ENCODE results near the gene HOGA1.

Gene HOGA1

DNA sequence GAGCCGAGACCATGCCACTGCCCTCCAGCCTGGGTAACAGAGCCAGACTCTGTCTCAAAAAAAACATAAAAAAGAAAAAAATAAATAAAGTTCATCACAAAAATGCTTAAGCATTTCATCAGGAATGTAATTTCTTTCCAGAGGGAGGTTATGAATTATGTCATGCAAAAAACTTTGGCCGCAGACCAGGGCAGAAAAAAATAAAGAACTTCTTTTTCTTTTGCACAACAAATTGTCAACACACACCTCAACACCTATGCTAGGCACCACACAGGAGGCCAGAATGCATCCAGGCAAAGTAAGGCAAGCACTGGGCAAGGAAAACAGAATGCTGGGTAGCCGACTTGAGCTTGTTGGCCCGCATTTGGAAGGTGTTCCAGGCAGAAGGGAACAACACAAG is 9.2 kb downstream of the HOGA1 start:
- no peak for DNase-seq (ENCODE audit: insufficient read length, low spot score)
- no peak for TF ChIP-seq POLR2A (IDR thresholded peaks at IDR 0.05; ENCODE audit: low read depth, low read length)
- no peak for TF ChIP-seq SPI1 (IDR thresholded peaks at IDR 0.05; ENCODE audit: low read depth, low read length)
- TF ChIP-seq TAF1 (IDR thresholded peaks at IDR 0.05; ENCODE audit: low read depth, low read length), result no peak
- no peak for TF ChIP-seq PAX5 (IDR thresholded peaks at IDR 0.05; ENCODE audit: insufficient read depth, low read length, severe bottlenecking)
- no peak for TF ChIP-seq POU2F2 (IDR thresholded peaks at IDR 0.05; ENCODE audit: low read depth, low read length)
- no peak for TF ChIP-seq POLR2AphosphoS5 (IDR thresholded peaks at IDR 0.05; ENCODE audit: low read depth, low read length)
- FAIRE-seq, result no peak

DNA sequence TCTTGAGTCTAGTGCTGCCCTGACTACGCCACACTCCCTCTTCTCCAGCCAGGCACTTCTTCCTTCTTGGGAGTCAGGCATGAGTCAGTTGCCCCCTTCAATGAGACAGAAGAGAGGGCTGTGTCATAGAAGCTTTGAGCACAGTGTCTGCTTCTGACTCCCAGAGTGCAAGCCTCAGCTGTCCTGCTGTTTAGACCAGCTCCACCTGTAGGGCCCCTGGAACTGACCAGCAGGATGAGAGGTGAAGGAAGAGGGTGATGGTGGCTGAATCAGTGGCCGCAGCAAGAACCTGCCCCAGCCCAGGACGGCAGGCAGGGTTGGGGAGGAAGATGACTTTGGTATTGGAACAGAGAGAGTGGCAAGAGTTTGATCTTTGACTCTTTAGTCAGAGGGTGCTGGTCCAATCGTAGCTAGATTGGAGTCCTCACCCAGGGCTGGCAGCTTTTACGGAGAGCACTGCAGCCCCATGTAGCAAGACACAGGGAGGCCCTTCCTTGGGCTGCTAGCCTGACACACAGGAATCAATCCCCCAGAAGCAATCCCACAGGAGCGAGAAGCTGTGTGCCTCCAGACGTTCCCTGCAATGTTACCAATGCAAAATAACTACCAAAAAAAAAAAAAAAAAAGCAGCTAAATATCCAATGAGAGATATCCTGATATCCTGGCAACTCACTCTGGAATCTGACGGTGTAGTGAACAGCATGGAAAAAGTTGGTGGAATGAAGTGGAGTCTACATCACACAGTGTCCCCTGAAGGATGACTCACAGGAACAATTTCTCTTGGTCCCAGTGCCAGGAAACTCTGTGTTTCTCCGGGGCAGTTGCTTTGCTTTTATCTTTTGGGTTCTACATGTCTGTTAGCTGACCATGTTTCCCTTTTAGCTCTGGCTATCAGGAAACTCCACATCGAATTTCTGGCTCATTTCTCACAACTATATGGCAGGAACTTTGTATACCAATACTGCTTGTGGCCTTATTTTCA is 12.2 kb downstream of the HOGA1 start:
- DNase-seq (ENCODE audit: insufficient read length, low spot score) (no peak), FAIRE-seq (no peak)
- TF ChIP-seq POU2F2 (IDR thresholded peaks at IDR 0.05; ENCODE audit: low read depth, low read length) (no peak), SPI1 (IDR thresholded peaks at IDR 0.05; ENCODE audit: low read depth, low read length) (no peak)

DNA sequence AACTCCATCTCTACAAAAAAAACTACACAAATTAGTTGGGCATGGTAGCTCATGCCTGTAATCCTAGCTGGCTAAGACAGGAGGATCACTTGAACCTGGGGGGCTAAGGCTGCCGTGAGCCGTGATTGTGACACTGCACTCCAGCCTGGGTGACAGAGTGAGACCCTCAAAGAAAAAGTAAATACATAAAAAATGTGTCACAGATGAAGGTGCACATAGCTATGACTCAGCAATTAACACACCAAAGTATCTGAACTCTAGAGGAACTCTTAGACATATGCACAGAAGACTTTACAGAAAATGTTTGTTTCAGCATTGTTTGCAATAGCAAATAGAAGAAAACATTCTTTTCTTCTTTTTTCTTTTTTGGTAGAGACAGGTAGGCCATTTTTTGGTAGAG is 13.6 kb downstream of the HOGA1 start:
- no peak for DNase-seq (ENCODE audit: insufficient read length, low spot score)
- TF ChIP-seq TAF1 (IDR thresholded peaks at IDR 0.05; ENCODE audit: low read depth, low read length) (no peak), PAX5 (IDR thresholded peaks at IDR 0.05; ENCODE audit: insufficient read depth, low read length, severe bottlenecking) (no peak), POLR2AphosphoS5 (IDR thresholded peaks at IDR 0.05; ENCODE audit: low read depth, low read length) (no peak), POU2F2 (IDR thresholded peaks at IDR 0.05; ENCODE audit: low read depth, low read length) (no peak), SPI1 (IDR thresholded peaks at IDR 0.05; ENCODE audit: low read depth, low read length) (no peak), POLR2A (IDR thresholded peaks at IDR 0.05; ENCODE audit: low read depth, low read length) (no peak)
- no peak for FAIRE-seq

DNA sequence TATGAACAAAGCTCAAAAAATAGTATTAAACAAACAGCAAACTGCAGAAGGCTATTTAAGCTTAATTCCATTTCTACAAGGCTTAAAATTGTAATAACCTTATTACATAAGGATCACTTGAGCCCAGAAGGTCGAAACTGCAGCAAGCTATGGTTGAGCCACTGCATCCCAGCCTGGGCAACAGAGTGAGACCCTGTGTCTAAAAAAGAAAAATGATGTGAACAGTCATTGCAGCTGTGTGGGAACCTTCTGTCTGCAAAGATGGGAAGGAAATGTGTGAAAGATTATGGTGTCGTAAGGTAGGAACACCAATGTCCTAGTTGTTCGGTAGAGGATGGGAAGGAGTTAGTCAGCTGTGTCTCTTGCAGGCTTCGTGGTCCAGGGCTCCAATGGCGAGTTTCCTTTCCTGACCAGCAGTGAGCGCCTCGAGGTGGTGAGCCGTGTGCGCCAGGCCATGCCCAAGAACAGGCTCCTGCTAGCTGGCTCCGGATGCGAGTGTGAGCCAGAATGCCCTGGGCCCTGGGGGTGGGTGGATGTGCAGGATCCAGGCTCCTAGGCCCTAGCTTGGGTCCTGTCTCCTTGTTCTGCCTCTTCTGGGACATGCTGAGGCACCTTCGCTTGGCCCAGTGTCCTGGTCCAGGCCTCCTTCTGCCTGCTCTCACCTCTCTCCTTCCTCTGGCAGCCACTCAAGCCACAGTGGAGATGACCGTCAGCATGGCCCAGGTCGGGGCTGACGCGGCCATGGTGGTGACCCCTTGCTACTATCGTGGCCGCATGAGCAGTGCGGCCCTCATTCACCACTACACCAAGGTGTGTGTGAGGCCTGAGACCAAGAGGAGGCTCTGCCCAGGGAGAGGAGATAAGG is 14.4 kb downstream of the HOGA1 start:
- DNase-seq (ENCODE audit: insufficient read length, low spot score) (no peak), FAIRE-seq (no peak)
- TF ChIP-seq SPI1 (IDR thresholded peaks at IDR 0.05; ENCODE audit: low read depth, low read length) (no peak), POU2F2 (IDR thresholded peaks at IDR 0.05; ENCODE audit: low read depth, low read length) (no peak), PAX5 (IDR thresholded peaks at IDR 0.05; ENCODE audit: insufficient read depth, low read length, severe bottlenecking) (no peak), POLR2AphosphoS5 (IDR thresholded peaks at IDR 0.05; ENCODE audit: low read depth, low read length) (no peak), POLR2A (IDR thresholded peaks at IDR 0.05; ENCODE audit: low read depth, low read length) (no peak), TAF1 (IDR thresholded peaks at IDR 0.05; ENCODE audit: low read depth, low read length) (no peak)

DNA sequence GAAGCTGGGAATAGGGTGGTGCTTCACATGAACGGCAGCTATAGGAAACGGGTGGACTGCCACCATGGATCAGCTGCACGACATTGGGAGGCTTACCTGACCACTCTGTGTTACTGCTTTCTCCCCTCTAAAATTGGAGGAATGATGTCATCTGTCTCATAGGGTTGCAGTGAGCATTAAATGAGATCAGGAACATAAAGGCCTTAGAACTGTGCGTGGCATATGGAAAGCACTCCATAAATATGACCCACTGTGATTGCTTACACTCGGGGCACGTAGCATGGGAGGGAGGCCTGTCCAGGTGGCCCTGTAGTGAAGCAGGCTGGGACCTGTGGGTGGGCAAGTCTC is 15.1 kb downstream of the HOGA1 start:
- no peak for FAIRE-seq
- TF ChIP-seq POU2F2 (IDR thresholded peaks at IDR 0.05; ENCODE audit: low read depth, low read length), result no peak
- TF ChIP-seq POLR2A (IDR thresholded peaks at IDR 0.05; ENCODE audit: low read depth, low read length), result no peak
- DNase-seq (ENCODE audit: insufficient read length, low spot score), result no peak

DNA sequence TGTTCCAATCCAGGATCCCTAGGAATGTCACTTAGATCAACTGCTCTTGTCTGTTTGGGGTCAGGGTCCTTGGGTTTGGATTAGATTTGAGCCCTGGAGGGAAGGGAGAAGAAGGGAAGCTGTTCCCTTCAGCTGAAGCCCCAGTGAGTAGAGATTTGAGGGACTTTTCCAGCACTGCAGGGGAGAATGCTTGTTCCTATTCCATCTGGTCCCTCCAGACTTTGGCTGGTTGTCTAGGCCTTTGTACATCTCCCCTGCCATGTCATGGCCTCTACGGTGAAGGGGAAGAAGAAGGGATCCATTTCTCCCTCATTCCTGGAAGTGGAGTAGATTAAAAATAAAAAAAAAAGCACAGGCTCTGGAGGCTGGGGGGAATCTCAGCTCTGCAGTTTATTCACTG is 16.4 kb downstream of the HOGA1 start:
- DNase-seq (ENCODE audit: insufficient read length, low spot score) (no peak), FAIRE-seq (no peak)
- TF ChIP-seq POU2F2 (IDR thresholded peaks at IDR 0.05; ENCODE audit: low read depth, low read length), result no peak
- no peak for TF ChIP-seq POLR2A (IDR thresholded peaks at IDR 0.05; ENCODE audit: low read depth, low read length)
- no peak for TF ChIP-seq POLR2AphosphoS5 (IDR thresholded peaks at IDR 0.05; ENCODE audit: low read depth, low read length)
- no peak for TF ChIP-seq PAX5 (IDR thresholded peaks at IDR 0.05; ENCODE audit: insufficient read depth, low read length, severe bottlenecking)
- no peak for TF ChIP-seq TAF1 (IDR thresholded peaks at IDR 0.05; ENCODE audit: low read depth, low read length)
- TF ChIP-seq SPI1 (IDR thresholded peaks at IDR 0.05; ENCODE audit: low read depth, low read length), result no peak

DNA sequence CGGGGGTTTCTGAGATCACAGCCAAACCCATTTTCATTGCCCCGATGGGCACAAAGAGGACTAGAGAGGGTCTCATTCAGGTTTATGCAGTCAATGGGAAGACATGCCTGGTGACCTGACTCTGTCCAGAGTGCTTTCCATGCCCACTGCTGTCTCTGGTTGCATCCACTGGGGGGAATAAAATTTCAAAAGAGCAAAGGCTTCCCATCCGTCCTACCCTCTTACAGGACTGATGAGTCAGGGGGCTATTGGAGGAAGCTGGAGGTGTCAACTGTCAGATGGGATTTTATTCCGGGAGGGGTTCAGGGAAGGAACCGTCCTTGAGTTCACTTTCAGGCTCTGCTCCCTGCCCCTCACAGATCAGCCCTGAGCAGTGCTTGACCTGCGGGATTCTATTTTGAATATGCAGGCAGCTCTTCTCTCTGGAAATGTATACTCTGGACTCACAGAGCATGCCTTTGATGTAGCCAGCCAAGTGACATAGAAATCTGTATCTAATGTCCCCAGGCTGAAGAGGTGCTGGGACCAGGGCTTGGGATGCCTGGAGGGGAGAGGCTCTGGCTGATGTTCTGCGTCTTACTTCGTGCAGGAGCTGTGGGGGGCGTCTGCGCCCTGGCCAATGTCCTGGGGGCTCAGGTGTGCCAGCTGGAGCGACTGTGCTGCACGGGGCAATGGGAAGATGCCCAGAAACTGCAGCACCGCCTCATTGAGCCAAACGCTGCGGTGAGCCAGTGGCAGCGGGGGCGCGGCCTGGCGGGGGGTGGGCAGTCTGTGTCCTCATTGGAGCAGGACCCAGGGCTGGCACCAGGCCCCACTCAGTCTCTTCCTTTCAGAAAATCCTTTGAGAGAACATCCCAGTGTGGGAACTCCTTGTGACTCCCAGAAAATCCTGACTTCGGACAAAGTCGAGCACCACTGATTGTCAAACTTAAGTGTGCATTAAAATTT is 17.4 kb downstream of the HOGA1 start:
- FAIRE-seq, result no peak
- no peak for TF ChIP-seq PAX5 (IDR thresholded peaks at IDR 0.05; ENCODE audit: insufficient read depth, low read length, severe bottlenecking)
- TF ChIP-seq POLR2AphosphoS5 (IDR thresholded peaks at IDR 0.05; ENCODE audit: low read depth, low read length), result no peak
- no peak for TF ChIP-seq POU2F2 (IDR thresholded peaks at IDR 0.05; ENCODE audit: low read depth, low read length)
- no peak for TF ChIP-seq SPI1 (IDR thresholded peaks at IDR 0.05; ENCODE audit: low read depth, low read length)
- TF ChIP-seq TAF1 (IDR thresholded peaks at IDR 0.05; ENCODE audit: low read depth, low read length), result no peak
- TF ChIP-seq POLR2A (IDR thresholded peaks at IDR 0.05; ENCODE audit: low read depth, low read length), result no peak
- DNase-seq (ENCODE audit: insufficient read length, low spot score), result no peak

DNA sequence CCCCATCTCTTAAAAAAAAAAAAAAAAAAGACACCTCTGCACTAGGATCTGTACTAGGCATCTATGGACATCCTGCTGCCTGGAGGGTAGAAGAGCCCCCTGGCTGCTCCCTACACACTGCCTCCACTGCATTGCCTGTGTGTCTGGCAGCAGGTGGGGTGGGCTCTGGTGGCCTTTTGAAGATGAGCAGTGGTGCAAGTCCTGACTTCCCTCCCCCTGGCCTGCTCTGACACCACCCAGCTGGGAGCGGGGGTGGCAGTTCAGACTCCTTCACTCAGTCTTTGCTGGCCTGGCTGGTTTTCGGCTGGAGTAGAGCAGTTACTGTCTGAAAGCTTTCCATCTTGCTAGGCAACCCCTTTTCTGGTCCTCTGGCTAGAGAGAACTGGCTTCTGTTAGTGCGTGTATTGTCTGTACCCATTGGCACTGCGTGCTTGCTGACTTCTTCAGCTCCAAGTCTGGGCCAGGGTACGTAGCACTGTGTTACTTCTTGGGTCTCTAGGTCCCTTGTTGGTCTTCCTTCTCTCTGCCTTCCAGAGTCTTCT is 23.0 kb downstream of the HOGA1 start:
- FAIRE-seq (no peak), DNase-seq (ENCODE audit: insufficient read length, low spot score) (no peak)
- TF ChIP-seq TAF1 (IDR thresholded peaks at IDR 0.05; ENCODE audit: low read depth, low read length), result no peak
- no peak for TF ChIP-seq PAX5 (IDR thresholded peaks at IDR 0.05; ENCODE audit: insufficient read depth, low read length, severe bottlenecking)
- TF ChIP-seq SPI1 (IDR thresholded peaks at IDR 0.05; ENCODE audit: low read depth, low read length), result no peak
- TF ChIP-seq POU2F2 (IDR thresholded peaks at IDR 0.05; ENCODE audit: low read depth, low read length), result no peak

All from GM12891 (cell line).